Stimulated activated CD8-positive, alpha-beta memory T cell treated with anti-CD3 and anti-CD28 coated beads, Interleukin-12 subunit alpha, Interleukin-12 subunit beta, amount 100 ng/mL, for 1 hour (primary cell): ENCODE results near the gene ITM2C.

Experiments used
- DNase-seq: peaks from one replicate; pipeline ENCODE4 v3.0.0-alpha.2; 2020; ENCODE audit warnings: low read depth

The ITM2C gene

DNA sequence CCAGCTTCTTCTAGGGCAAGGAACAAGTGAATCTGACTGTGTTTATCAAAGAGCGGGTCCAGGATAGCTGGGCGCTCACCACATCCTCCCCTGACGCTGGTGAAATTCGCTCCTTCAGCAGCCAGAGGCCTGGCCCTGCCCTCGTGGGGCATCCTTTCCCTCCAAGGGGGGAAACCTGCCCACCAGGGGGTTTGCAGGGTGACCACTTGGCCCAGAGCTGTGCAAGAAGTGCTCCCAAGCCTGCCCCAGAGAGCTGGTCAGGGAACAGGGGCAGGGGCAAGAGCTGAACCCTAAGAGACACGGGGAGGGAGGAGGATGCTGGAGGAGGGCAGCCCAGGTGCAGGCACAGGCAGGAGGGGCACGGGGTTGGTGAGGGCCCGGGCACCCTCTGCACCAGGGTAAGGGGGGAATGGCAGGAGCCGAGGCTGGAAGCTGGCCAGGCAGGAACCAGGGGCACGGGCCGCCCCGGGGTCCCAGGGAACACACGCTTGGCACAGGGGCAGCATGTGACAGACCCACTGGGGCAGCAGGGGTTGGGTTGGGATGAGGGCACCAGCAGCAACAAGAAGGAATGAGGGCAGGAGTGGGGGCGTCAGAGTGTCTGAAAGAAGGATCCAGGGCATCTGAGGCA, 63.1 kb downstream of the ITM2C start:
- no peak for DNase-seq
